CD1c-positive myeloid dendritic cell (primary cell): ENCODE measurements around the gene DNAH7.
A peak's percentile ranks its signal among the peaks of the same experiment; 100 is the strongest.

Experiments used
- DNase-seq: peaks from one replicate; pipeline ENCODE4 v3.0.0-alpha.2; 2016; ENCODE audit errors: extremely low spot score

Gene DNAH7

GRCh38 chr2:195863121-195863520 lies 205.5 kb downstream of the DNAH7 start:
- no peak for DNase-seq

GRCh38 chr2:195861821-195862220 lies 206.8 kb downstream of the DNAH7 start:
- DNase-seq, result no peak

DNA sequence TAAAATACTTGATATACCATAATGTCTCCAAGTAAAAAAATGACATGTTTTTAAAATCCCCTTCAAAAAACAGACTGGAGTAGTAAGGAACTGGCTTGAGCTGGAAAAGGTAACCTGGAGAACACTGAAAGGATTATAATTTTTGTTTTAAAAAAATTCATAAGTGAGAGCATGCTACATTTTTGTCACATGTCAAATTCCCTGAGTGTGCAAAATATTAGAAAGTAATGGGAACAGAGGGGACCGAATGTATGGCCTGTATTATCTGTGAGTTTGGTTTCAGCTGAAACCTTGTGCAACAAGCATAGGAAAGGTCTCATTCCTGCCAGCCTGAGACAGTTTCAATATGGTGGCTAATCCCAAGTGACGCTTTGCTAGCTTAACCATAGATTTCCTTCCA lies 209.1 kb downstream of the DNAH7 start:
- DNase-seq, result no peak

DNA sequence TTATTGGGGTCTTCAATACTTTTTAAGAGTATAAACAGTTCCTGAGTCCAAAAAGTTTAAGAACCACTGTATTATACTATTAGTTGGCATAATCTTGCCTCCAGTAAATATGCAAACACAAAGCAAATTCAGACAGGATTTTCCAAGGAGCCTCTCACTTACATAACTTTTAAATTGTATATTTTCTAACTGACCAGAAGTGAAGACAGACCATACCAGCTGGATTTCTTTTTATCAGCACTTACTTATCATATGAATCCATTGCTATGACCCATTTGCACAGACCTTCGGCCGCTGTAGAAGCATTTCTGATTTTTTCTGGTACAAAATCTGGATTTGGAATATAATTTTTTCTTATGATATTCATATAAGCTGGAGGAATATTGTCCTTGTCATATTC lies 211.5 kb downstream of the DNAH7 start:
- no peak for DNase-seq

DNA sequence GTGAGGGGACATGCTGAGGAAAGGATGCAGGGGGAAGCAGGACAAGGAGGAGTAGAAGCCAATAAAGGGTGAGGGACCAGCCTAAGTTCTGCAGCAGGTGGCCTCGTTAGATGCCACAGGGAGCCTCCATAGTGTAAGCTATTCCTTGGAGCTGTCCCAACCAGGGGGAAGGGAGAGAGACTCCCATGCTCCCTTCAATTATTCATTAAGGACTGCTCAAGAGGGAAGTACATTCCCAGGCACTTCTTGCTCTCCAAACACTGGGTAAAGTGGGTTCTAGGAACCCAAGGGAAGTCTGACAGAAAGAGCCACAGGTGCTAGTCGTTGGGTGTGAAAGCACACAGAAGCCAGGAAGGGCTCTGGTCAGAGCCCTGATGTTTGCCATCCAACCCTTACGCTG lies 217.9 kb downstream of the DNAH7 start:
- no peak for DNase-seq

DNA sequence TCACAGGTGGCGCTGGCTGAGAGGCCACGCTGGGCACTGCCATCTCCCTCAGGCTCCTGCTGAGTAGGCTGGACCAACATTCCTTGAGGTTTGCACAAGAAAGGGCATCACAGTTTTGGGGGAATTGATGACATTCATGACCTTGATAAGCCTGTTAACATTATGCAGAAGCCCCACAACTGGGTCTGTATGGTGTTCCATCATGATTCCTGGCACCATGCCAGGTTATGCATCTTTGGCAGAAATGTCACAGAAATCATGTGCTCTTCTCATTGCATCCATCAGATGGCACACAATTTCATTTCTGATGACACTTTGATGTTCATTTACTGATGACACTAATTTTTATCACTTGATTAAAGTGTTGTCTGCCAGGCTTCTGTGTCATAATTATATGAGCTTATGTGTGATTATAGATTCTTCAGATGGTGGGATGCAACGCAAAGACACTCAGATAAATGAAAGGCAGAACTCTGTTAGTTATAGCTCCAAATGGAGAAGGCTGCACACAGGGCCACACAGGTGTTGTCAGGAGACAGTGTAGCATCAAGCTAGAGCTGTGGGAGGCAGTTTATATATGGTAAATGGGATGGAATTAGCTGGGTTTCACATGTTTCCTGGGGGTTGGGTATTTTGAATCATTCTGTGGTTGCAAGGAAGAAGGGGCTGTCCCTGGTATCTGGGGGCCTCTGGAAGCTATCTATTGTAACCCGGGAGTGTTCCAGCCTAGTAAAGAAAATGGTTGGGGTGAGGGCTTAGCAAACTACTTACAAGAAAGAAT lies 220.3 kb downstream of the DNAH7 start:
- no peak for DNase-seq

DNA sequence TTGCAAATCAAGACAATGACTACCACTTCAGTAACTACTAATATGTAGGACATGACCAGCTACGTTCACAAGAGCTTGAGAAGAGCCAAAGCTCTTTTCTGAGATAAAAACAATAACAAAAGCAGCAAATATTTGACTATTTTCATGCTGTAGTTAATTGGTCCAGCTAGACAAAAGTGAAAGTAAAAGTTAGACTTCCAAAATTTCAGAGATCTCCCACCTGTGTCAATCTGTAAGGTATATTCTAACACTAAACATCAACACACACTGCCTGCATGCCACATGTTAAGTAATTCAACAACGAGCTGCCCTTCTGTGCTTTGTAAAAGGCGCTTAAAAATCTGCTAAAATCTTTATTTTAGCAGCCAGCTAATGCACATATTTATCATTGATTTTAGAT lies 225.7 kb downstream of the DNAH7 start:
- DNase-seq, result no peak

- peak; percentile 54 for DNase-seq
Observed at GRCh38 chr2:195838002-195838401, 230.6 kb downstream of the DNAH7 start.

DNA sequence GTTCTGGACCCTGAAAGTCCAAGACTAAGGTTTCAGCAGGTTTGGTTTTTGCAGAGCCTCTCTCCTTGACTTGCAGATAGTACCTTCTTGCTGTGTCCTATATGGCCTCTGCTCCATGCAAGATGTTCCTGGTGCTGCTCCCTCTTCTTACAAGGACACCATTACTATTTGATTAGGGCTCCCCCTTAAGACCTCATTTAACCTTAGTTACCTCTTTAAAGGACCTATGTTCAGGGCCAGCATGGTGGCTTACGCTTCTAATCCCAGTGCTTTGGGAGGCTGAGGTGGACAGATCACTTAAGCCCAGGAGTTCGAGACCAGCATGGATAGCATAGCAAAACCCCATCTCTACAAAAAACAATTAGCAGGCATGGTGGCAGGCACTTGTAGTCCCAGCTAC lies 232.6 kb downstream of the DNAH7 start:
- no peak for DNase-seq

DNA sequence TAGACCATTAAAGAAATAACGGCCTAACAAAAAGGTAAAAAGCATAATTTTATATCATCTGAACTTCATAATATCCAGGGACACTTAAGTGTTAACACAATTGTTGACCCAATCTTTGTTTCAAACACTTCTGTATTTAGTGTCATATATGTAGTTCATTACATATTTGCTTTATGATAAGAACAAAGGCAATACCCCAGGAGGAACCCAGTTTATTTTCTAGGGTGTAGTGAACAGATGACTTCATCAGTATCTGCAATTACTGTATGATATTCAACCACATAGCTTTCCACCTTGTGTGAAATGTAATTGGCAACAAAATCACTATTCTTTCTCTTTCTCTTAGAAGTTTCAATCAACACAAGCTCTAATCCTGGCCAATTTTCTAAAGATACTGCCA lies 233.8 kb downstream of the DNAH7 start:
- DNase-seq, result no peak

GRCh38 chr2:195830968-195831950 lies 237.4 kb downstream of the DNAH7 start:
- DNase-seq, result no peak

DNA sequence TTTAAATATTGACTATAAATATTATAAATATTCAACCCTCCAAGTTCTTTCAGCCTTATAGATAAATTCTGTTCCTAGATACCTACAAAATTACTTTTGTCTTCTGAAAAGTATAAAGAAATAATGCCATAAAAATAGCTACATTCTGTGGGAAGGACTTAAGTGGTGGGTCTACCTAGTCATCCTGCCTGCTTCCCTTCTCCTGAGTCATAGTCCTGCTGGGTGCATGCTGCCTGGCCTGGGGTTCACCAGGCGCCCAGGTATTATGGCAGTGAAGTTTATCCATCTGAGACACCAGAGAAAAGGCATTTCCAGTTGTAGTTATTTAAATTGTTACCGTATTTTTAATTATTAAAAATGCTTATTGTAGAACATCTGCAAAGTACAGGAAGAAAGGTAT lies 244.2 kb downstream of the DNAH7 start:
- DNase-seq, result no peak

- DNase-seq, result no peak
Observed at GRCh38 chr2:195823206-195823605, 245.4 kb downstream of the DNAH7 start.

DNA sequence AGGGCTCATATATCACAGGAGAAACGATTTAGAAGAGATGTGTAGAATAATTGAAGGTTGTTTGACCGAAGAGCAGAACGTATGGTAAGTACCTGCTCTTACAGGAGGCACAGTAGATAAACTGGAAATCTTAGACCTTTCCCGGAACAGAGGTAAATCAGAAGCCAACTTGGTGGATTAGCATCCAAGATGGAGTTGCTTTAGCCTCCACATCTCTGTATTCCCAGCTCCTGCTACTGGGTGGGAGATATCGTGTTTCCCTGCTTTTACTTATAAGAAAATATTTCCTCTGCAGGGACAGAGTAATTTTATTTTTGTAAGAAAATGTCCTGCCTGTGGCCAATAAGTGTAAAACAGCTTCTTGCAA lies 247.1 kb downstream of the DNAH7 start:
- no peak for DNase-seq

- DNase-seq, result no peak
Observed at GRCh38 chr2:195820867-195821565, 247.6 kb downstream of the DNAH7 start.

- DNase-seq, result peak; percentile 39
Observed at GRCh38 chr2:195820373-195820772, 248.3 kb downstream of the DNAH7 start.

- no peak for DNase-seq
Observed at GRCh38 chr2:195819276-195819675, 249.4 kb downstream of the DNAH7 start.

DNA sequence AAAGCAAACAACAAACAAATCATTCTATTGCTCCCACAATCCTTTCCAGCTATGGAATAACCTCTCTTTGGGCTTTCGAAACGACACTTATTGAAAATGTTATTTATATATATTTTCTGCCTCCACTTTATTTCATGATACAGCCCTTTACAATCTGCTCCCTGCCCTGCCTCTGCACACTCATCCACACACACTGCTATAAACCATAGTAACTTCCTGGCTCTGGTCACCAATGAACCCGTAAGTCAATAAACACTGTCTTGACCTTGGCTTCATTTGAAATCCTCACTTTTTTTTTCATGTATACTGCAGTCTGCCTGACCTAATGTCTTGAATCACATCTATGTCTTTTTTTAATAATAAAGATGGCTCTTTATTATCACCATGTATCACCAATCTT lies 250.1 kb downstream of the DNAH7 start:
- DNase-seq, result no peak

- DNase-seq, result no peak
Observed at GRCh38 chr2:195818106-195818505, 250.5 kb downstream of the DNAH7 start.

DNA sequence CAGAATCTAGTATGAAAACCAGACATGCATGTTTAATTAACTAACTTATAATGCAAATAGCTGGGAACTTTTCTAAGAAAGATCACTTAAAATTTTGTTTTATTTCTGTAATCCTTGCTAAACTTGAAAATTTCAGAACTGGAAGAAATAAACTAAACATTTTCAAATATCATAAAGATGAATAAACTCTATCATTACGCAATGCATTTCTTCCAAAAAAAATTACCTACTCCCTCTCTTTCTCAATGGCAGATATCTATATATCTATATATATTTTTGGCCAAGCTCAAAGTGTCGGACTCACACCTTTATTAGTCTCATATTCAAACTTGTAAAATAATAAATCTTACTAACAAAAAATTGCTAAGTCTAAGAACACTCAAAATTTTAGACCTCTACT lies 253.6 kb downstream of the DNAH7 start:
- no peak for DNase-seq

GRCh38 chr2:195813421-195813820 lies 255.2 kb downstream of the DNAH7 start:
- no peak for DNase-seq

DNA sequence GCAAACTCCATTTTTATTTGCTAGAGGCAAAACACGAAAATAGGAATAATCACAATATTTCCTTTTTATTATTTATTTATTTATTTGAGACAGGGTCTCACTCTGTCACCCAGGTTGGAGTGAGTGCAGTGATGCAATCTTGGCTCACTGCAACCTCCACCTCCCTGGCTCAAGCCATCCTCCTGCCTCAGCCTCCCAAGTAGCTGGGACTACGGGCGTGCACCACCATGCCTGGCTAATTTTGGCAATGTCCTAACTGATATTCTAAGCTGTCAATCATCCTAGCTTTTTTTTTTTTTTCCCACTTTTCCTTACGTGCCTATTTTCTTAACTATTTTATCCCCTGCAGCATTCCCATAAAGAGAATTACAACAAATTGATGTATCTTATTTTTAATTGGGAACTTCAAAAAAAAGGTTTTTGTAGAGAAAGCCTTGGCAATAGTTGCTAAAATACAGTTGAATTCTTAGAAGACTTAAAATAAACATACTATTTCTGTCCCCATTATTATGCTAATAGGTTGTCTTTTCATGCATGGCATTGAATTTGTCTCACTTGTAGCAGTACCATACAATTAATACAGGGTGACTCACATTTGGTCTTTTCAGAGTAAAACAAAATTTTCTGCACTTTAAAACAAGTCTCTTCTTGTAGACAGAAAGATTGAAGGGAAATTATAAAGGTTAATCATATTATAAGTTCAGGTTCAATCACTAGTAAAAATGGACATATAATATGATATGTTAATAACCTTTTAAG lies 258.1 kb downstream of the DNAH7 start:
- DNase-seq, result no peak
